NT2/D1 (cell line): ENCODE data around the gene KCNJ9.

Experiments
- DNase-seq: peaks from one replicate; pipeline ENCODE4 v3.0.0-alpha.2; 2011; ENCODE audit warnings: low read depth, low spot score
- H3K27me3 ChIP-seq: 2 replicates; pipeline ENCODE4 v1.6.0; 2011; ENCODE audit warnings: mild to moderate bottlenecking; ENCODE audit not compliant: insufficient read length, insufficient read depth
- H3K36me3 ChIP-seq: 2 replicates; pipeline ENCODE4 v1.6.1; 2011; ENCODE audit warnings: mild to moderate bottlenecking, low read length, mixed read lengths; ENCODE audit not compliant: insufficient read depth, insufficient read length
- H3K4me1 ChIP-seq: 2 replicates; pipeline ENCODE4 v1.5.1; 2011; ENCODE audit not compliant: insufficient read depth, insufficient read length
- H3K4me3 ChIP-seq: 2 replicates; pipeline ENCODE4 v1.5.1; 2011; ENCODE audit warnings: low read depth; ENCODE audit not compliant: insufficient read length
- H3K9ac ChIP-seq: 2 replicates; pipeline ENCODE4 v1.6.0; 2011; ENCODE audit warnings: low read depth; ENCODE audit not compliant: insufficient read length
- H3K9me3 ChIP-seq: 2 replicates; pipeline ENCODE4 v1.5.1; 2011; ENCODE audit warnings: mild to moderate bottlenecking, low read length; ENCODE audit not compliant: insufficient read depth
- SUZ12 ChIP-seq: IDR thresholded peaks from 2 replicates; pipeline ENCODE4 v1.6.1; 2011; ENCODE audit not compliant: insufficient read length, insufficient read depth; ENCODE audit errors: extremely low read depth
- YY1 ChIP-seq: IDR thresholded peaks from 2 replicates; pipeline ENCODE4 v1.6.1; 2011; ENCODE audit not compliant: insufficient read length, insufficient read depth
- ZNF274 ChIP-seq: IDR thresholded peaks from 2 replicates; pipeline ENCODE4 v1.6.1; 2011; ENCODE audit warnings: mild to moderate bottlenecking, low read depth, low read length

KCNJ9 gene

GRCh38 chr1:160094806-160095205 lies 13.5 kb downstream of the KCNJ9 start:
- peaks cover 7% of the 10 kb centered on the region for H3K27me3 ChIP-seq
- no peak for TF ChIP-seq ZNF274
- no peak for TF ChIP-seq SUZ12
- no peak for TF ChIP-seq YY1
- H3K4me3 ChIP-seq = no peak overlapping the region
- peaks cover 53% of the 10 kb centered on the region for H3K36me3 ChIP-seq
- H3K4me1 ChIP-seq = peaks cover 24% of the 10 kb centered on the region
- no peak overlapping the region for H3K9ac ChIP-seq
- no peak for DNase-seq
- H3K9me3 ChIP-seq = no peaks in the 10 kb centered on the region

- Histone ChIP-seq H3K9ac (peak overlapping the region; percentile 27), H3K36me3 (peaks cover 48% of the 10 kb centered on the region), H3K4me1 (peaks cover 24% of the 10 kb centered on the region), H3K9me3 (no peaks in the 10 kb centered on the region), H3K27me3 (peaks cover 11% of the 10 kb centered on the region), H3K4me3 (peak overlapping the region; percentile 0)
- peak; percentile 77 for DNase-seq
- TF ChIP-seq SUZ12 = no peak
- no peak for TF ChIP-seq YY1
- TF ChIP-seq ZNF274 = no peak
These were observed 14.2 kb downstream of the KCNJ9 start for GRCh38 chr1:160095382-160096105.

- Histone ChIP-seq H3K27me3 (peaks cover 11% of the 10 kb centered on the region), H3K9me3 (no peaks in the 10 kb centered on the region), H3K4me3 (peak overlapping the region; percentile 1), H3K36me3 (peaks cover 38% of the 10 kb centered on the region), H3K9ac (peak overlapping the region; percentile 87), H3K4me1 (peaks cover 28% of the 10 kb centered on the region)
- DNase-seq = no peak
- TF ChIP-seq YY1 (no peak), ZNF274 (no peak), SUZ12 (no peak)
These were observed 15.2 kb downstream of the KCNJ9 start for GRCh38 chr1:160096274-160097116.

GRCh38 chr1:160097151-160097910 lies 16.0 kb downstream of the KCNJ9 start:
- Histone ChIP-seq H3K27me3 (peaks cover 11% of the 10 kb centered on the region), H3K4me1 (peaks cover 31% of the 10 kb centered on the region), H3K9ac (peak overlapping the region; percentile 87), H3K36me3 (peaks cover 30% of the 10 kb centered on the region), H3K9me3 (no peaks in the 10 kb centered on the region), H3K4me3 (peak overlapping the region; percentile 72)
- TF ChIP-seq YY1 (no peak), SUZ12 (no peak), ZNF274 (no peak)
- DNase-seq = no peak

- Histone ChIP-seq H3K9ac (peak within 1 kb of the TSS; percentile 87), H3K4me1 (peaks cover 39% of the 10 kb centered on the region), H3K9me3 (no peaks in the 10 kb centered on the region), H3K27me3 (peaks cover 11% of the 10 kb centered on the region), H3K36me3 (peaks cover 21% of the 10 kb centered on the region), H3K4me3 (peak within 1 kb of the TSS; percentile 72)
- no peak for TF ChIP-seq ZNF274
- TF ChIP-seq YY1 = no peak
- no peak for TF ChIP-seq SUZ12
- DNase-seq = peak; percentile 91
These were observed 16.8 kb downstream of the KCNJ9 start, which contains the start of gene IGSF8 for GRCh38 chr1:160097911-160098851. Gene IGSF8 (minus strand): TSS chr1:160098619. CDS start chr1:160098472, 147 bp downstream.

- TF ChIP-seq YY1 (no peak), ZNF274 (no peak), SUZ12 (no peak)
- peaks cover 44% of the 10 kb centered on the region for H3K4me1 ChIP-seq
These were observed 17.7 kb downstream of the KCNJ9 start for GRCh38 chr1:160098852-160099561.

More at GRCh38 chr1:160098852-160099561, 17.7 kb downstream of the KCNJ9 start:
- DNase-seq = peak; percentile 96
- Histone ChIP-seq H3K4me3 (no peak overlapping the region), H3K27me3 (peaks cover 11% of the 10 kb centered on the region), H3K9ac (no peak overlapping the region), H3K9me3 (no peaks in the 10 kb centered on the region), H3K36me3 (peaks cover 13% of the 10 kb centered on the region)
